HEK293 (cell line): ENCODE data around the gene NIPBL.

Experiments used
- CTCF ChIP-seq: fragments of 450-650 bp; formaldehyde crosslinking; IDR thresholded peaks from 2 replicates; pipeline ENCODE4 v1.5.1; 2016; ENCODE audit warnings: missing biosample characterization, missing genetic modification characterization
- PBX3 ChIP-seq: sonication (generic); formaldehyde crosslinking; IDR thresholded peaks from 2 replicates; pipeline ENCODE4 v1.8.1; 2022; ENCODE audit warnings: mild to moderate bottlenecking, moderate library complexity, missing genetic modification reagents
- REST ChIP-seq: fragments of 450-650 bp; formaldehyde crosslinking; IDR thresholded peaks from 2 replicates; pipeline ENCODE4 v1.5.1; 2016; ENCODE audit warnings: missing biosample characterization, missing genetic modification characterization
- SETDB1 ChIP-seq: IDR thresholded peaks from one replicate; pipeline ENCODE4 v1.6.1; 2017; ENCODE audit warnings: mild to moderate bottlenecking, low read length, moderate library complexity, mixed read lengths; ENCODE audit not compliant: insufficient read length
- SP7 ChIP-seq: fragments of 450-650 bp; formaldehyde crosslinking; IDR thresholded peaks from 2 replicates; pipeline ENCODE4 v1.5.1; 2016; ENCODE audit warnings: missing biosample characterization, missing genetic modification characterization
- ZBTB11 ChIP-seq: fragments of 450-650 bp; formaldehyde crosslinking; conservative IDR thresholded peaks from 2 replicates; pipeline ENCODE4 v1.5.1; 2016; ENCODE audit warnings: low read depth, missing biosample characterization, missing genetic modification characterization
- ZBTB49 ChIP-seq: fragments of 450-650 bp; formaldehyde crosslinking; IDR thresholded peaks from 2 replicates; pipeline ENCODE4 v1.5.1; 2016; ENCODE audit warnings: missing biosample characterization, missing genetic modification characterization, low read depth
- ZNF223 ChIP-seq: fragments of 450-650 bp; formaldehyde crosslinking; IDR thresholded peaks from 2 replicates; pipeline ENCODE4 v1.5.1; 2016; ENCODE audit warnings: missing biosample characterization, missing genetic modification characterization
- ZNF24 ChIP-seq: fragments of 450-650 bp; formaldehyde crosslinking; IDR thresholded peaks from 2 replicates; pipeline ENCODE4 v1.5.1; 2016; ENCODE audit warnings: missing biosample characterization, missing genetic modification characterization
- ZNF292 ChIP-seq: fragments of 450-650 bp; formaldehyde crosslinking; IDR thresholded peaks from 2 replicates; pipeline ENCODE4 v1.5.1; 2016; ENCODE audit warnings: low read depth, missing biosample characterization, missing genetic modification characterization, borderline replicate concordance
- ZNF341 ChIP-seq: fragments of 450-650 bp; formaldehyde crosslinking; IDR thresholded peaks from 2 replicates; pipeline ENCODE4; 2016; ENCODE audit warnings: low read depth, missing biosample characterization, missing genetic modification characterization
- ZNF449 ChIP-seq: fragments of 450-650 bp; formaldehyde crosslinking; IDR thresholded peaks from 2 replicates; pipeline ENCODE4 v1.5.1; 2017; ENCODE audit warnings: missing biosample characterization, mild to moderate bottlenecking, missing genetic modification characterization, moderate library complexity
- ZNF510 ChIP-seq: fragments of 450-650 bp; formaldehyde crosslinking; IDR thresholded peaks from 2 replicates; pipeline ENCODE4 v1.5.1; 2018; ENCODE audit warnings: mild to moderate bottlenecking, missing genetic modification characterization, missing biosample characterization; ENCODE audit not compliant: insufficient replicate concordance

- no peak for TF ChIP-seq PBX3
- TF ChIP-seq CTCF (tag by site-specific recombination) = no peak
- TF ChIP-seq ZBTB49 (tag by site-specific recombination) = no peak
- TF ChIP-seq ZNF341 (tag by site-specific recombination) = no peak
- no peak for TF ChIP-seq ZNF24 (tag by site-specific recombination)
- no peak for TF ChIP-seq REST (tag by site-specific recombination)
- TF ChIP-seq SP7 (tag by site-specific recombination) = no peak
- no peak for TF ChIP-seq ZBTB11 (tag by site-specific recombination)
- TF ChIP-seq ZNF223 = no peak
- TF ChIP-seq ZNF510 (tag by site-specific recombination) = no peak
- TF ChIP-seq SETDB1 = no peak
- TF ChIP-seq ZNF449 (tag by site-specific recombination) = no peak
- TF ChIP-seq ZNF292 (tag by site-specific recombination) = no peak
Measured at GRCh38 chr5:36879274-36880033, 2.9 kb downstream of the NIPBL start.
